Measurements from ENCODE around the gene ARAP1.

ARAP1 gene

DNA sequence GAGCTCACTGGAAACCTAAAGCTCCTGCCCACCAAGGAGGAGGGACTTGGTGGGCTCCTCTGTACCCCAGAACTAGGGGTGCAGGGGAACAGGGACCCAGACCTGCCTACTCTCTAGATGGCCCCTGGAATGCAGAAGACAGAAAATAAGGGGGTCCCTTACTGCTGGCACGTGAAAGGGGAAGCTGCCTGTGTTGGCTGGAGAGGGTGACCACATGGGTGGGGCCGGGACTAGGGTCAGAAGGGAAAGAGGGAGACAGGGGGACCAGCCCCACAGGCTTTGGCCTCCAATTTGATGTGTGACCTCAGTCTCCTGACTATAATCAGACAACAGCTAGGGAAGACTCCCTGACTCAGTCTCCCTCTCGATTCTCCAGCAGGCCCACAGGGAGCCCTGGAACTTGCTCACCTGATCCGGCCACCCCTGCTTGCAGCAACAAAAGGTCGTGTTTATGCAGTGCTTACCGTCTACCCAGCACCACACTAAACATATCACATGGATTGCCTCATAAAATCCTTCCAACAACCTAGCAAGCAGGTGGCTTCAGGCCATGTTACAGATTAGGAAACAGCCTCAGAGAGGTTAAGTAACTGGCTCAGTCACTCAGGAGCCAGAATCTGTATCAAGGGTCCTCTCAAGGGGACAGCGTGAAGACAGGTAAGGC is 10.2 kb downstream of the ARAP1 start:
- no peak for DNase-seq

DNA sequence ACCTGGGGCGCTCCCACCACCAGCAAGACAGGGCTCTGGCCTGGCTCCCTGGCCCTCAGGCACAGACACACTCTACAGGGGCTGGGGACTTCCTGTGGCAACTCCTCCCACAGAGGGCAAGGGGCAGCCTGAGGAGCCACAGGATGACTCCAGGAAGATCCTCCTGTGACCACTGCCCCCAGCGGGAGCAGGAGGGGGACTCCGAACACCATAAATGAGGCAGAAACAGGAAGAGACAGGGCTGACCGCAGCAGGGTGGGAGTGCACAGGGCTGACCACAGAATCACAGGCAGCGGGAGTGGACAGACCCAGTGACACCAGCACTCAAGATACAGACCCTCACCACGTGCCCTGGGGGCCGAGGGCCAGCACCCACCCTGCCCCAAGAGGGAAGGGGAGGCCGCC is 10.8 kb downstream of the ARAP1 start:
- no peak for DNase-seq

DNA sequence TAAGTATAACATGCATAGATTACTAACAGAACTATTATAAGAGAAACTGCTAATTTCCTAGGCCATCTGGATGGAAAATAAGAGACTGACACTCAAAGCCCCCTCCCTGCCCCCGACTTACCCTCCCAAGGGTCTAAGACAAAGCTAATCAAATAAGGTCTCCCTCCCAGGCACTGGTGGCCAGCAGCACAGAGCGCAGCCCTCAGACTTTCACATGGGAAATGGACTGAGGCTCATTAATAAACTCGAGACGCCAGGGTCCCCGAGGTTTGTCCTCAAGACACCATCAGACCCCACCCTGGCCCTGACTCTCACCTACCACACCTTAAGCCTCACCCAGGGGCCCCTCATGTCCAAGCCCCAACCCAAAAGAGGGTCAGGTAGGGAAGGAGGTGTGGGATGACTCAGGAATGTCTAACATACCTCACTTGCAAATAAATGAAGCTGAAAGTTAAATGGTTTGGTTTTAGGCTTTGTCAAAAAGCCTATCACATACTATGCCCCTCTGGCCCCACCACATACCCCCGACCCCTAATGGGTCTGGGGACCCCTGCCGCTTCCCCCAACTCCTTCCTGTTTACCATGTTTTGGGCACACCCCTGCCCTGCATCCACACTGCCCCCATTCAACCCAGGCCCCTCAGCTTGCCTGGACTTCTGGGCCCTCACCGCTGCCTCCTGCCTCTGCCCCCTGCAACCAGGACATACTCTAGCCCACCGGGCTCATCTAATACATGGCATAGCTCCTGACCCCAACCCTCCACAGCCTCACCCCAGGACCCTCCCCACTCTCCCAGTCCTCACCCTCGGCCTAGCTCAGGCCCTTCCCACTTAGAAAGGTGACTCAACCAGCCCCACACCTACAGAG is 11.4 kb downstream of the ARAP1 start:
- DNase-seq: no peak

DNA sequence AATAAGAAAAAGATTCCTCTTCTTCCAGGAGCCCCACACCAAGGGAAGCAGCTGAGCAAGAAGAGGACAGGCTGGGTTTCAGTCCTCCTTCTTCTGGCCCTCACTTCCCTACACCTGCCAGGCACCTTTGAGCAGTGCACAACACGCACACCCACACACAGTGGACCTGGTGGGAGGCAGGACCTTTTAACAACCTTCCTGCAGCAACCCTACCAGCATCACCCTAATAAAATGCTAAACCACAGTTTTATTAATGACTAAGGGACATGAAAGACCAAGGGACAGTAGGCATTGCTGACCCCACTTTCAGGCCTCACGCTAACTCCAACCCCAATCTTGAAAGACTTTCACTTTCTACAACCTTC is 12.2 kb downstream of the ARAP1 start:
- DNase-seq: no peak

- no peak for DNase-seq
Observed at GRCh38 chr11:72739240-72740059, 12.8 kb downstream of the ARAP1 start.

DNA sequence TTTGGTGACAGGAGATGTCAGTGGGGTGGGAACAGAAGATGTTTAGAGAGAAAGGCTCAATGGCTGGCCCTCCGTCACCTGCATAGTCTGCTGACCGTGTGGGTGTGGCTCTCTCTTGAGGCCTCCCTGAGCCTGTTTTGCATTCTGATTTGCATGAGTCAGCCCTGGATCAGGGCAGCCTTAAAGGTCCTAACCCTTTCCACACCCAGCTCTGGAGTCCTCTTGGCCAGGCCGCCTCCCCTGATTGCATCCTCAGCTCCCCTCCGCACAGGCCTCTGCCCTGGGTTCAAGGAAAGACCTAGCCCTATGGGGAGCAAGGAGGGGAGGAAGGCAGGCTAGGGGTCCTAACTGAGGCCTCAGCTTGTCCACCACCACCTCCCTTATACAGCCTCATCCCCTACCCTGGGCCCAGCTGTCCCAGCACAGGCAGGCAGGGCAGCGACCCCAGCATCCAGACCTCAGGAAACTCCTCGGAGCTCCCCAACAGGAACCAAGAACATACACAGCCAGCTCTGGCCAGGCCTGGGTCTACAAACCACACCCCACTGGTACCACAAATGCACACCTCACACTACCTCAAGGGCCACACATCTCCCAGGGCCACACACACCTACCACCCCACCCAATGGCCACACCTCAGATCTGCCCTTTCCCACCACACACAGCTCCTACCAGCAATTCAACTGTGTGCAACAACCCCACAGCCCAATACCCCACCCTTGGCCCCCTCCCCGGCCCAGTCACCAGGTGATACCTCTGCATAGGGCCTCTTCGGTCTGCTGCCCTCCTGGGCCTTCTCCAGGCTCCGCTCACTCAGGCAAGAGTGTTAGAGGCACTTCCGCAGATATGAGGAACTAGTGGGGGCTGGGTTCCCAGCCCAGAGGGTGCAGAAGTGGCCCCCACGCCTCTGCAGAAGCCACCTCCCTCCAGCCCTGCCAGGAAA is 13.7 kb downstream of the ARAP1 start:
- no peak for DNase-seq

DNA sequence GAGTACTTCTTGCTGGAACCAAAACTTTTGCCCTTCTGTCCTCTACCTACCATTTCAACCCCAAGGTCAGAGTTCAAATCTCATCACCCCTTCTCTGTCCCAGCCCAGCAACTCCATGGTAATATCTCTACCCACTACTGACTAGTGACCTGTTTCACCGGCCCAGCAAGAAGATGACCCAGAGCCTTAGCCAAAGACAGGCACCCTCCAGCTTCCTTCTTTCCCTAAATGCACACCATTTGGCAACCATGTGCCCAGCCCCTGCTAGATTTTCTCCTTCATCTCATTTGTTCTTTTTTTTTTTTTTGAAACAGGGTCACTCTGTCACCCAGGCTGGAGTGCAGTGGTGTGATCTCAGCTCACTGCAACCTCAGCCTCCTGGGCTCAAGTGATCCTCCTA is 14.9 kb downstream of the ARAP1 start:
- no peak for DNase-seq

GRCh38 chr11:72736452-72737069 is 15.6 kb downstream of the ARAP1 start:
- DNase-seq: peak; percentile 61

GRCh38 chr11:72735495-72736027 is 16.6 kb downstream of the ARAP1 start:
- DNase-seq: no peak

DNA sequence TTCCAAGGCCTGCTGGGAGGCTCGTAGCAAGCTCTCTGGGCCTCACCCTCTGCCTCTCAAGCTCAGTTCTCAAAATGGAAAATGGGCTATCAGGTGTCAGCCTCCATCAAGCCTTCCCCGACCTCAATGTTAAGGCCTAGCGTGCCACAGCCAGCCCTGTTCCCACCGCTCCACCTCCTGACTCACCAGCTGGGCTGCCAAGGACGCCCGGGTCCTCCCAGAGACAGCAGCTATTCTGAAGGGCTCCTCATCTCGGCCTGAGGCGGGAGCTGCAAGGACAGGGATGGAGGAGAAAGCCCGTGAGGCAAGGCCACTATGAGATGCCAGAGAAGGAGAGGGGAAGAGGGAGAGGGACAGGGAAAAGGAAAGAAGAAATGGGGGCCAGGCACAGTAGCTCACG is 19.9 kb downstream of the ARAP1 start:
- no peak for DNase-seq

DNA sequence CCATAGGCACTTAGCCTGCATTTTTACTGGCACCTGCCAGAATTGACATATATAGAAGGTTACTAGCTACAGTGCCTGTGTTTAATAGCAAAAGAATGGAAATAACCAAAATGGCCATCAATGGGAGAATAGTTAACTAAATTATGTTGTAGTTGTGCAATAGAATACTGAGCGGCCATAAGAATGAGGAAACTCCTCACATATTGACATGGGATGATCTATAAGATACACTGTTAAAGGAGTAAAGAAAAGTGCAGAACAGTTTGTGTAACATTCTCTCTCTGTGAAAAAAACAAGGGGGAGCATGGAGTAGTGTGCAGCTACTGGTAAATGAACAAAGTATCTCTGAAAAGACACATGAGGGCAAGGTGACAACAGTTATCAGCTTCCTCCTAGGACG is 21.5 kb downstream of the ARAP1 start:
- no peak for DNase-seq

DNA sequence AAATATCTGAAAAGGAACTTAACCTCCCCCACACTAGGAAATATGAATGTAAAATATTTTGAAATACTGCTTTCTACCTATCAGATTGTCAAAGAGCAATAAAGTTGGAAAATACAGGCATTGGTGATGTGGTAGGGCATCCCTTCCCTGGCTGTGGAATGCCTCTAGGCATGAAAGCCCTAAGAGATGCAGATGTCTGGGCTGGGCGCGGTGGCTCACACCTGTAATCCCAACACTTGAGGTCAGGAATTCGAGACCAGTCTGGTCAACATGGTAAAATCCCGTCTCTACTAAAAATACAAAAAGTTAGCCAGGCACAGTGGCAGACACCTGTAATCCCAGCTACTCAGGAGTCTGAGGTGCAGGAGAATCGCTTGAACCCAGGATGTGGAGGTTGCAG is 22.0 kb downstream of the ARAP1 start:
- DNase-seq: no peak

- DNase-seq: no peak
Observed at GRCh38 chr11:72727521-72727920, 24.7 kb downstream of the ARAP1 start.

- DNase-seq: no peak
Observed at GRCh38 chr11:72726266-72727220, 25.7 kb downstream of the ARAP1 start.

DNA sequence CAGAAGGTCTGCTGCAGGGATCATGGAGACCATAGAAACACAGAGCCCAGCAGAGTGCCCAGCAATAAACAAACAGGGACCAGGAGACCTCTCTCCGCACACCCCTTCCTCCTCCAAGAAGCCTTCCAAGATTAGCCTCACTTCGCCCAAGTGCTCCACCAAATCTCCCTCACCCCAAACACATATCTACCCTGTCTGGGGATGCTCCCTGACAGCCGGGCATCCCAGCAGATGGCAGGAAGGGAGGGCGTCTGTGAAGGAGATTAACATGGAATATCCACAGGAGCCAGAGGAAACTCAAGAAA is 26.5 kb downstream of the ARAP1 start:
- no peak for DNase-seq

GRCh38 chr11:72724851-72725723 is 27.1 kb downstream of the ARAP1 start:
- DNase-seq: peak; percentile 81

DNA sequence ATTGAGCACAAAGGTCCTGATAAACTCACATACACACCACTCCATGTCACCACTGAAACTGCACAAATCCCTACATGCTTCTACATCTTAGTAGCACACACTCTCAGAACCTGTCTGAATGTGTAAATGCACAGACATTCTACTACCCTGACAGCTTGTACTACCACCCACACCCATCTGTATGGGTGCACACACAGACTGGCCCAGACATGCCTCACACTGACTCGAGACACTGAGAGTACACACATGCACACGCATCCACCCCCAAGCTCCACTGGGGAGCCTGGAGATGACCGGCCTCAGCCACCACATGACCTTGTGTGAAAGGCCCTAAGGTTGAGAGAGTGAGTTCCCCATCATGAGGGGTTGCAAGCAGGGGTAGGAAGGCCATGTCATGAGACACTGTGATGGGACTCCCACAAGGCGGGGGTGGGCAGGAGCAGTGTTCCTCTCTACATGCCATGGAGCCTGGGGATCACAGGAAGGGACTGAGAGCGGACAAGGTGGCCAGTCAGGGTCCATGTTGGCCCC is 28.1 kb downstream of the ARAP1 start:
- DNase-seq: no peak

- no peak for DNase-seq
Observed at GRCh38 chr11:72723508-72723907, 28.7 kb downstream of the ARAP1 start.

GRCh38 chr11:72722050-72722748 is 30.0 kb downstream of the ARAP1 start:
- peak; percentile 89 for DNase-seq
